ENCODE results near the gene LSAMP. TPM values are rescaled to one million over a fixed set of nuclear protein-coding genes. Genes with fewer than 3 reads are reported as not detected.

Gene LSAMP
- total RNA-seq, 1 experiment from 2014 or later = 0.15 TPM

DNA sequence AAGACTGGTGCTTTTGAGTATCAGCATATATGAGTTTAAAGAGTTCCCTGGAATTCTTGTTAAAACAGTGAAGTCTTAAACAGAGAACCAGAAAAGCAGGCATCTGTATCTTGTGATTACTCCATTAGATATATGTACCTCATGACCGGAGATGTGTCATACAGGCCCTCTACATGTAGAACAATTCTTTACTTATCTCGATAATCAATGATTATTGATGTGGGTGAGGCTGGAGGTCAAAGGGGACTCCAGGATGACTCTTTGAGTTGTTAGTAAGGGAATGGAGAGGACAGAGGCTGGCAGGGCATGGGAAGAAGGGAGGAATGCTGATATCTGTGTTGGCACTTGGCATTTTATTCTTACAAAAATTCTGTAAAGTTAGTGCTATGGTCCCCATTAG, 666.3 kb downstream of the LSAMP start:
- Histone ChIP-seq H3K4me1 (ENCODE audit: insufficient read depth, low read length) (peaks cover 6% of the 10 kb centered on the region), H3K27me3 (ENCODE audit: low read length) (no peaks in the 10 kb centered on the region), H3K79me2 (ENCODE audit: low read length) (no peaks in the 10 kb centered on the region), H3K9me2 (replicated peaks; ENCODE audit: low read length) (no peaks in the 10 kb centered on the region), H3K9ac (ENCODE audit: low read length) (no peak overlapping the region), H3F3A (ENCODE audit: low read length, unreplicated experiment) (no peaks in the 10 kb centered on the region), H3K36me3 (ENCODE audit: low read depth, low read length) (no peaks in the 10 kb centered on the region), H3K9me3 (ENCODE audit: low read length) (no peaks in the 10 kb centered on the region), H3K4me2 (ENCODE audit: low read length) (no peak overlapping the region), H3K27ac (ENCODE audit: low read length) (no peak overlapping the region), H2AFZ (ENCODE audit: low read length) (no peak overlapping the region), H4K20me1 (ENCODE audit: low read length) (no peaks in the 10 kb centered on the region), H3K4me3 (ENCODE audit: low read length) (no peak overlapping the region)
- ATAC-seq (no peak), DNase-seq (no peak)
- BruUV-seq (replicated peaks) = no TSS peak
- POLR2A ChIA-PET (ENCODE audit: unreplicated experiment) = no interaction called here
- intact Hi-C loops (cut with micrococcal nuclease) = no loop called here
- TF ChIP-seq EZH2 (IDR thresholded peaks at IDR 0.05; ENCODE audit: low read length, unreplicated experiment) = no peak
- TF ChIP-seq, protein P1, sequence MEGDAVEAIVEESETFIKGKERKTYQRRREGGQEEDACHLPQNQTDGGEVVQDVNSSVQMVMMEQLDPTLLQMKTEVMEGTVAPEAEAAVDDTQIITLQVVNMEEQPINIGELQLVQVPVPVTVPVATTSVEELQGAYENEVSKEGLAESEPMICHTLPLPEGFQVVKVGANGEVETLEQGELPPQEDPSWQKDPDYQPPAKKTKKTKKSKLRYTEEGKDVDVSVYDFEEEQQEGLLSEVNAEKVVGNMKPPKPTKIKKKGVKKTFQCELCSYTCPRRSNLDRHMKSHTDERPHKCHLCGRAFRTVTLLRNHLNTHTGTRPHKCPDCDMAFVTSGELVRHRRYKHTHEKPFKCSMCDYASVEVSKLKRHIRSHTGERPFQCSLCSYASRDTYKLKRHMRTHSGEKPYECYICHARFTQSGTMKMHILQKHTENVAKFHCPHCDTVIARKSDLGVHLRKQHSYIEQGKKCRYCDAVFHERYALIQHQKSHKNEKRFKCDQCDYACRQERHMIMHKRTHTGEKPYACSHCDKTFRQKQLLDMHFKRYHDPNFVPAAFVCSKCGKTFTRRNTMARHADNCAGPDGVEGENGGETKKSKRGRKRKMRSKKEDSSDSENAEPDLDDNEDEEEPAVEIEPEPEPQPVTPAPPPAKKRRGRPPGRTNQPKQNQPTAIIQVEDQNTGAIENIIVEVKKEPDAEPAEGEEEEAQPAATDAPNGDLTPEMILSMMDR (conservative IDR thresholded peaks at IDR 0.05; ENCODE audit: low read depth, low read length) = no peak
- TF ChIP-seq EZH2phosphoT487 (IDR thresholded peaks at IDR 0.05; ENCODE audit: borderline replicate concordance, low read length) = no peak
- CTCF ChIA-PET = no interaction called here

DNA sequence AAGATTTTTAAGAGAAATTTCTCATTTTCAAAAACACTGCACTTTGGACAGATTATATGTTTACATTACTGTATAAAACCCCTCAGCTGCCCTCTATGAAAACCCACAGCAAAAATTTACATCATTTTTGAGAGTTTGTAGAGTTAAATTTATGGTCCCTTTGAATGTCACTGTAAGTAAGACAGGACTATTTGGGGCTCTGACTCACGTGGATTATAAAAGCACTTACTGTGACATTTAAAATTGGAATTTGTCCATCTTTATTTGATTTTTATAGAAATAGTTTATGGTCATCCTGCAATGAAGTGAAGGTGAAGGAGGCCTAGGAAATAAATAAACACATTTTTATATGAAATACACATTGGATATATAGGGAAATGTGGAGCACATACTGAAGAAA, 672.3 kb downstream of the LSAMP start:
- no peaks in the 10 kb centered on the region for H3K27me3 ChIP-seq (ENCODE audit: low read length)
- intact Hi-C loops (cut with micrococcal nuclease) = no loop called here
- H3K9me2 ChIP-seq (replicated peaks; ENCODE audit: low read length) = no peaks in the 10 kb centered on the region
- no peak overlapping the region for H3K27ac ChIP-seq (ENCODE audit: low read length)
- H3K9me3 ChIP-seq (ENCODE audit: low read length) = no peaks in the 10 kb centered on the region
- H3K4me1 ChIP-seq (ENCODE audit: insufficient read depth, low read length) = no peaks in the 10 kb centered on the region
- H3K9ac ChIP-seq (ENCODE audit: low read length) = no peak overlapping the region
- no TSS peak for BruUV-seq (replicated peaks)
- POLR2A ChIA-PET (ENCODE audit: unreplicated experiment) = no interaction called here
- CTCF ChIA-PET = no interaction called here
- no peak overlapping the region for H2AFZ ChIP-seq (ENCODE audit: low read length)
- no peaks in the 10 kb centered on the region for H3K79me2 ChIP-seq (ENCODE audit: low read length)
- TF ChIP-seq, protein P1 (conservative IDR thresholded peaks at IDR 0.05; ENCODE audit: low read depth, low read length) = no peak
- no peak for TF ChIP-seq EZH2 (IDR thresholded peaks at IDR 0.05; ENCODE audit: low read length, unreplicated experiment)
- H3K4me2 ChIP-seq (ENCODE audit: low read length) = no peak overlapping the region
- H3K4me3 ChIP-seq (ENCODE audit: low read length) = no peak overlapping the region
- DNase-seq = no peak
- ATAC-seq = no peak; the same call in 1 of the 2 replicates
- no peaks in the 10 kb centered on the region for H3K36me3 ChIP-seq (ENCODE audit: low read depth, low read length)
- no peaks in the 10 kb centered on the region for H4K20me1 ChIP-seq (ENCODE audit: low read length)
- H3F3A ChIP-seq (ENCODE audit: low read length, unreplicated experiment) = no peaks in the 10 kb centered on the region

DNA sequence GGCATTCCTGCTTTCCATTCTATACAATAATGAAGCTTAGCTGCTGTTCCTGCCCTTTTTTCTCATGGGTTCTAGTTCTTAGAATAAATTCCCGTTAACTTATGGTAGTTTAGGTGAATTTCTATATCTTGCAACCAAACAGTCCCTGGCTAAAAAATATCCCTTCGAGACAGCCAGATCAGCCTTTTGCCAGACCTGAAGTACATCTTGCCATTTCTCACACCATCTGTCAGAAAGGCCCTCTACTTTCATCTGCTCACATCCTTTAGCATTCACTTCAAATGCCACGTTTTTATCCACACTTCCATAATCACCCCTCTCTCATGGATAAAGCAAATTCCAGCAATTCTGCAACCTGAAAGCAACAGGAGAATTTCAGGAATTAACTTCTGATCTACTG, 676.6 kb downstream of the LSAMP start:
- Histone ChIP-seq H2AFZ (ENCODE audit: low read length) (no peak overlapping the region), H3K4me3 (ENCODE audit: low read length) (no peak overlapping the region), H3K9me2 (replicated peaks; ENCODE audit: low read length) (no peaks in the 10 kb centered on the region), H3K79me2 (ENCODE audit: low read length) (no peaks in the 10 kb centered on the region), H4K20me1 (ENCODE audit: low read length) (no peaks in the 10 kb centered on the region), H3K4me1 (ENCODE audit: insufficient read depth, low read length) (no peaks in the 10 kb centered on the region), H3K9ac (ENCODE audit: low read length) (no peak overlapping the region), H3K27me3 (ENCODE audit: low read length) (no peaks in the 10 kb centered on the region), H3K27ac (ENCODE audit: low read length) (no peak overlapping the region), H3K4me2 (ENCODE audit: low read length) (no peak overlapping the region), H3F3A (ENCODE audit: low read length, unreplicated experiment) (no peaks in the 10 kb centered on the region), H3K36me3 (ENCODE audit: low read depth, low read length) (no peaks in the 10 kb centered on the region), H3K9me3 (ENCODE audit: low read length) (no peaks in the 10 kb centered on the region)
- intact Hi-C loops (cut with micrococcal nuclease) = no loop called here
- ATAC-seq (no peak), DNase-seq (no peak)
- ChIA-PET CTCF (no interaction called here), POLR2A (ENCODE audit: unreplicated experiment) (no interaction called here)
- TF ChIP-seq, protein P1 (conservative IDR thresholded peaks at IDR 0.05; ENCODE audit: low read depth, low read length) = no peak
- TF ChIP-seq EZH2 (IDR thresholded peaks at IDR 0.05; ENCODE audit: low read length, unreplicated experiment) = no peak
- no peak for TF ChIP-seq EZH2phosphoT487 (IDR thresholded peaks at IDR 0.05; ENCODE audit: borderline replicate concordance, low read length)
- no TSS peak for BruUV-seq (replicated peaks)

Measured in PC-3 (cell line).